ENCODE results near the gene LY6G5C.

The LY6G5C gene

GRCh38 chr6:31691078-31691463 lies 10.2 kb upstream of the LY6G5C start:
- Histone ChIP-seq H3K27me3 (ENCODE audit: control insufficient read depth, insufficient read depth, low read length, poor library complexity, severe bottlenecking) (no peaks in the 10 kb centered on the region), H3K36me3 (ENCODE audit: control insufficient read depth, insufficient read depth, low read length) (peaks cover 30% of the 10 kb centered on the region), H3K9me3 (ENCODE audit: control insufficient read depth, low read length) (no peaks in the 10 kb centered on the region), H3K4me3 (ENCODE audit: insufficient read depth, low read depth, low read length) (no peak overlapping the region), H3K4me1 (ENCODE audit: control insufficient read depth, insufficient read depth, low read length) (no peaks in the 10 kb centered on the region), H3K27ac (ENCODE audit: insufficient read depth, low read depth, low read length, poor library complexity, severe bottlenecking) (no peak overlapping the region)
- 96 to 100% methylated on average over 4 to 5 of the region's 6 CpGs for WGBS, 2 experiments

GRCh38 chr6:31690231-31691077 lies 9.6 kb upstream of the LY6G5C start:
- peaks cover 30% of the 10 kb centered on the region for H3K36me3 ChIP-seq (ENCODE audit: control insufficient read depth, insufficient read depth, low read length)
- H3K27me3 ChIP-seq (ENCODE audit: control insufficient read depth, insufficient read depth, low read length, poor library complexity, severe bottlenecking): no peaks in the 10 kb centered on the region

DNA sequence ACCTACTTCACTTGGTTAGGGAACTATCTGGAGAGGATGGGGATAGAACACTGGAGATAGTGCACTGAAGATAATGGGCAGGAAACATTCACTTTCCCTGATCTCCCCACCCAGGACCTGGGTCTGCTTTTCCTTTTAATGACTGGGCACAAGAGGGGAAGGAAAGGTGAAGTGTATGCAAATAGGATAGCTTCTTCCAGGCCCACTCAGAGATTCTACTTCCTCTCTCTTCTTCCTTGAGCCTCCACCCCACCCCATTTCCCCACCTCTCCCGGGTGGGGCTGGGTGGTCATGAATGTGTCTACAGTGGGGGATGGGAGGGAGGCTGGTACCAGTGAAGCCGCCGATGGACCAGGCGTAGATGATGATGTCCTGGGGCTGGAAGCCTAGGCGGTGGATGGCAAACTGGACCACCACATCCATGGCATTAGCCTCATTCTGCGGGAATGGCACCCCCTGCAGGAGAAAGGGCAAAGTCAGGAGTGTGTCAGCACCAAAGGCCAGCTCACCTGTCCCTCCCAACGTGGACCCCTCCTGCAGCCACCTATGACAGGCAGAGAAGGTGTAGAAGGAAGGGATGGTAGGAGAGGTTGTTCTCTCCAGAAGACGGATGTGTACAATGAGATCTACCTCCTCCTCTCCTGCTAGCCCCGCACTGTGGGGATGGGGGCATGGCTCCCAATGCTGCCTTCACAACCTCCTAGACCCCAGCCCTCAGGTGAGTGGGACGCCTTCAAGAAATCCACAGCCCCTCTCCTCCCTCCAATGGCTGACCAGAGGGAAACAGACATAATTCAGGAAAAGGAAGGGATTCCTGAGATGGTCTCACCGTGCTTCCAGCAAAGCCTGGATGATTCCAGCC lies 8.6 kb upstream of the LY6G5C start:
- H3K9me3 ChIP-seq (ENCODE audit: control insufficient read depth, low read length): no peaks in the 10 kb centered on the region
- H3K4me3 ChIP-seq (ENCODE audit: insufficient read depth, low read depth, low read length): no peak overlapping the region
- H3K27me3 ChIP-seq (ENCODE audit: control insufficient read depth, insufficient read depth, low read length, poor library complexity, severe bottlenecking): no peaks in the 10 kb centered on the region
- WGBS, 2 experiments: 84 to 88% methylated on average over 10 to 11 of the region's 11 CpGs
- H3K36me3 ChIP-seq (ENCODE audit: control insufficient read depth, insufficient read depth, low read length): peaks cover 23% of the 10 kb centered on the region
- H3K4me1 ChIP-seq (ENCODE audit: control insufficient read depth, insufficient read depth, low read length): no peaks in the 10 kb centered on the region
- no peak overlapping the region for H3K27ac ChIP-seq (ENCODE audit: insufficient read depth, low read depth, low read length, poor library complexity, severe bottlenecking)

More at GRCh38 chr6:31690231-31691077, 9.6 kb upstream of the LY6G5C start:
- Histone ChIP-seq H3K9me3 (ENCODE audit: control insufficient read depth, low read length) (no peaks in the 10 kb centered on the region), H3K4me1 (ENCODE audit: control insufficient read depth, insufficient read depth, low read length) (no peaks in the 10 kb centered on the region), H3K4me3 (ENCODE audit: insufficient read depth, low read depth, low read length) (no peak overlapping the region), H3K27ac (ENCODE audit: insufficient read depth, low read depth, low read length, poor library complexity, severe bottlenecking) (no peak overlapping the region)
- 92 to 93% methylated on average over 8 to 10 of the region's 10 CpGs for WGBS, 2 experiments

DNA sequence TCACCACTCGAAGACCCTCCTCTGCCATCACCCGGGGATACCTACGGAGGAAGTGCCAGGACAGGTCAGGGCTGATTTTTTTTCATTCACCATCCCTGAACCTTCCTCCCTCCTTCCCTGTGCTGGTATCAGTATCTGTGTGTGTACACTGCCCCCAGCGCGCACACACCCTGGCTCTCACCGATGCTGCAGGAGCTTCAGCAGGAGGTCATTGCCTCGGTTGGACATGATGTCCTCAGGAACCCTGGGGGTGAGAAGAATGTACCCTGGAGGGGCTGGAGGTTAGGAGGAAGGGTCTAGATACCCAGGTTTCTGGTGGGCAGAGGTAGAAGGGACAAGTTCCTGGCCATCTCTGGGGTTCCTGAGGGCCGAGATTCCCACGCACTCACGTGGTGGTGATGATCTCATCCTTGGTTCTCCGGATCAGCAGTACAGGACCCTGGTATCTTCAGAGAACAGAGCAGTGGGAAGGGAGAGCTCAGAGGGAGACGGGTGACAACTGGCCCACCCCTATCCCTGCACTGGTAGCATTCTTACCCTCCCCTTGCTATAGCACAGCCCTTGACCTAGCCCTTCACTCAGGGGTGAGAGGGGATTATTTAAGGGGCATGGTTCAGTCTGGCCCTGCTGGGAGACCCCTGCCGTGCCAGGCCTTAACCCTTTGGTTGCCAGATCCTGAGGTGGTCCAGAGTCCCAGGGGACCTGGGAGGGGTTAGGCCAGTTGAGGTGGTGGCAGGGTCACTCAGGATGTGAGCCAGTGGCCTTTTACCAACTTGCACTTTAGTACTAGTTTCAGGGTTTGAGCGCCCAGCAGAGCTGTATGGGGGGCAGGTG lies 7.2 kb upstream of the LY6G5C start:
- 91 to 92% methylated on average over 14 of the region's 14 CpGs for WGBS, 2 experiments
- Histone ChIP-seq H3K9me3 (ENCODE audit: control insufficient read depth, low read length) (no peaks in the 10 kb centered on the region), H3K27ac (ENCODE audit: insufficient read depth, low read depth, low read length, poor library complexity, severe bottlenecking) (no peak overlapping the region), H3K4me3 (ENCODE audit: insufficient read depth, low read depth, low read length) (no peak overlapping the region), H3K36me3 (ENCODE audit: control insufficient read depth, insufficient read depth, low read length) (peaks cover 21% of the 10 kb centered on the region), H3K4me1 (ENCODE audit: control insufficient read depth, insufficient read depth, low read length) (peaks cover 9% of the 10 kb centered on the region), H3K27me3 (ENCODE audit: control insufficient read depth, insufficient read depth, low read length, poor library complexity, severe bottlenecking) (no peaks in the 10 kb centered on the region)

DNA sequence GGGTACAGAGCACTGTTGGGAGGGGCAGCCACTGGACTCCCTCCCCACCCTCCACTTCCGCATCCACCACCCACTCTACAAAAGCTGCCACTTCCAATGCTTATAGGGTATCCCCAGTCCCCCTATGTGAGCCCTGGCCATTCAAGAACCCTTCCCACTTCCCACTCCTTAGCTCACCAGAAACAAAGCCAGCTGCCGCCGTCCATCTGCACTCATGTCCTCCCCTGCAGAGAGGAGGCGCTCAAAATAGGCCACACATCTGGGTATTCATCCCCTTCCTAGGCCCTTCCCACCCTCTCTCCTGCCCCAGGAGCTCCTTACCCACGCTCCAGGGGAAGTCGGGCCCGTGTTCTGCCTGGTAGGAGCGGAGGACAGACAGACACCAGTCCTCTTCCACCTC lies 6.5 kb upstream of the LY6G5C start:
- H3K36me3 ChIP-seq (ENCODE audit: control insufficient read depth, insufficient read depth, low read length): peaks cover 18% of the 10 kb centered on the region
- WGBS, 2 experiments: 81% methylated on average over 8 of the region's 8 CpGs
- H3K27ac ChIP-seq (ENCODE audit: insufficient read depth, low read depth, low read length, poor library complexity, severe bottlenecking): no peak overlapping the region
- H3K27me3 ChIP-seq (ENCODE audit: control insufficient read depth, insufficient read depth, low read length, poor library complexity, severe bottlenecking): peaks cover 2% of the 10 kb centered on the region
- H3K4me3 ChIP-seq (ENCODE audit: insufficient read depth, low read depth, low read length): no peak overlapping the region
- peaks cover 9% of the 10 kb centered on the region for H3K4me1 ChIP-seq (ENCODE audit: control insufficient read depth, insufficient read depth, low read length)
- H3K9me3 ChIP-seq (ENCODE audit: control insufficient read depth, low read length): no peaks in the 10 kb centered on the region

DNA sequence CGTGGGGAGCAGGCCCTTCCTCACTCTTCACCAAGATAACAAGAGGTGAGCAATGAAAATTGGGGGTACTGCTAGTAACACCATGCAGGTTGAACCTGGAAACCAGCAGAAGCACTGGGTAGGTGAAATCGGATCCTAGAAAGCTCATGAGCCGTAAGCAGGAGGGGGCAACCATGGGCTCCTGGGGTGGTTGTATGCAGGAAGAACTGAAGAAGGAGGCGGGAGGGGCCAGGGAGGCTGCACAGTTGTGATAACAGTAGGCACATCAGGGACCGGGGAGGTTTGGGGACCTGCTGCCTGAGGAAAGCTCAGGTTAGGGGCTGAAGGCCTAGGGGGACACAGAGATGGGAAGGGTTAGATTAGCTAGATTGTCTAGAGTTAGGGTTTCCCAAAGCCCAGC lies 5.6 kb upstream of the LY6G5C start:
- H3K27ac ChIP-seq (ENCODE audit: insufficient read depth, low read depth, low read length, poor library complexity, severe bottlenecking): no peak overlapping the region
- peaks cover 9% of the 10 kb centered on the region for H3K4me1 ChIP-seq (ENCODE audit: control insufficient read depth, insufficient read depth, low read length)
- H3K27me3 ChIP-seq (ENCODE audit: control insufficient read depth, insufficient read depth, low read length, poor library complexity, severe bottlenecking): peaks cover 10% of the 10 kb centered on the region
- H3K4me3 ChIP-seq (ENCODE audit: insufficient read depth, low read depth, low read length): no peak overlapping the region
- no peaks in the 10 kb centered on the region for H3K9me3 ChIP-seq (ENCODE audit: control insufficient read depth, low read length)
- peaks cover 18% of the 10 kb centered on the region for H3K36me3 ChIP-seq (ENCODE audit: control insufficient read depth, insufficient read depth, low read length)
- WGBS, 2 experiments: 93 to 95% methylated on average over 5 of the region's 5 CpGs

DNA sequence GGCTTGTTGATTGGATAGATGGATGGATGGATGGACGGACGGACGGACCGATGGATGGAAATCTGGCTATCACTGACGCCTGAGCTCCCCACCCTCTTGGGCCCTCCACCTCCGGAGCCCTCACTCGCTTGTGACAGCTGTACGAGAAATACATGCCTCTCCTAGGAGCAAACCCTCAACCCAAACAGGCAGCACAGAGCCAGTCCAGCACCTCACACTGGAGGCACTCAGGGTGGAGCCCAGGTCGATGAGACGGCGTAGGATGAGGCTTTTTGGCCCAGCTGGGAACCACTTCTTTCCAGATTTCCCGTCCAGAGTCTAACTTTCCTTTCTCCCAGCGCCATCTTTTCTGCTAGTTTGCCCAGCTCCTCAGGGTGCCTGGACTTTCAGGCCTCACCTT lies 2.7 kb upstream of the LY6G5C start:
- H3K9me3 ChIP-seq (ENCODE audit: control insufficient read depth, low read length): no peaks in the 10 kb centered on the region
- H3K27ac ChIP-seq (ENCODE audit: insufficient read depth, low read depth, low read length, poor library complexity, severe bottlenecking): no peak overlapping the region
- H3K27me3 ChIP-seq (ENCODE audit: control insufficient read depth, insufficient read depth, low read length, poor library complexity, severe bottlenecking): peaks cover 22% of the 10 kb centered on the region
- WGBS, 2 experiments: 72 to 73% methylated on average over 13 of the region's 13 CpGs
- H3K4me3 ChIP-seq (ENCODE audit: insufficient read depth, low read depth, low read length): peak overlapping the region; percentile 35
- peaks cover 9% of the 10 kb centered on the region for H3K4me1 ChIP-seq (ENCODE audit: control insufficient read depth, insufficient read depth, low read length)
- peaks cover 18% of the 10 kb centered on the region for H3K36me3 ChIP-seq (ENCODE audit: control insufficient read depth, insufficient read depth, low read length)

GRCh38 chr6:31681135-31681671 lies 336 bp upstream of the LY6G5C start:
- Histone ChIP-seq H3K9me3 (ENCODE audit: control insufficient read depth, low read length) (no peaks in the 10 kb centered on the region), H3K27ac (ENCODE audit: insufficient read depth, low read depth, low read length, poor library complexity, severe bottlenecking) (no peak overlapping the region), H3K27me3 (ENCODE audit: control insufficient read depth, insufficient read depth, low read length, poor library complexity, severe bottlenecking) (peaks cover 22% of the 10 kb centered on the region), H3K36me3 (ENCODE audit: control insufficient read depth, insufficient read depth, low read length) (no peaks in the 10 kb centered on the region), H3K4me1 (ENCODE audit: control insufficient read depth, insufficient read depth, low read length) (peaks cover 9% of the 10 kb centered on the region), H3K4me3 (ENCODE audit: insufficient read depth, low read depth, low read length) (peak overlapping the region; percentile 42)
- WGBS, 2 experiments: 2% methylated on average over 40 of the region's 40 CpGs

GRCh38 chr6:31677955-31678354 lies 2.9 kb downstream of the LY6G5C start:
- H3K27me3 ChIP-seq (ENCODE audit: control insufficient read depth, insufficient read depth, low read length, poor library complexity, severe bottlenecking): peaks cover 22% of the 10 kb centered on the region
- 84% methylated on average over 8 of the region's 8 CpGs for WGBS, 2 experiments
- no peak overlapping the region for H3K27ac ChIP-seq (ENCODE audit: insufficient read depth, low read depth, low read length, poor library complexity, severe bottlenecking)
- H3K9me3 ChIP-seq (ENCODE audit: control insufficient read depth, low read length): no peaks in the 10 kb centered on the region
- no peaks in the 10 kb centered on the region for H3K4me1 ChIP-seq (ENCODE audit: control insufficient read depth, insufficient read depth, low read length)
- H3K36me3 ChIP-seq (ENCODE audit: control insufficient read depth, insufficient read depth, low read length): no peaks in the 10 kb centered on the region
- H3K4me3 ChIP-seq (ENCODE audit: insufficient read depth, low read depth, low read length): no peak overlapping the region
